HEK293T (cell line): Measurements from ENCODE around the gene CADPS.

Experiments
- CTCF ChIA-PET: fragments of 350-600 bp; formaldehyde crosslinking; extraction: SDS; loops from one replicate; lab custom pipeline; 2021; ENCODE audit warnings: antibody characterized with exemption, inconsistent platforms; lab: Yijun Ruan, JAX
- POLR2A ChIA-PET: fragments of 350-600 bp; formaldehyde crosslinking; extraction: SDS; loops from one replicate; lab custom pipeline; 2020; ENCODE audit warnings: antibody characterized with exemption, inconsistent platforms; lab: Yijun Ruan, JAX
- DNase-seq: peaks from one replicate; pipeline ENCODE4 v3.0.0; 2012; ENCODE audit warnings: mixed read lengths; ENCODE audit errors: extremely low spot score
- ARNT ChIP-seq: fragments of 450-650 bp; IDR thresholded peaks from 2 replicates; pipeline ENCODE4 v1.6.1; 2017; ENCODE audit warnings: mild to moderate bottlenecking
- BHLHE40 ChIP-seq: fragments of 450-650 bp; IDR thresholded peaks from 2 replicates; pipeline ENCODE4 v1.6.1; 2016; ENCODE audit warnings: mild to moderate bottlenecking, moderate library complexity, borderline replicate concordance
- CTBP1 ChIP-seq: fragments of 450-650 bp; IDR thresholded peaks from 2 replicates; pipeline ENCODE4 v1.6.1; 2016; ENCODE audit warnings: borderline replicate concordance
- ELF4 ChIP-seq: fragments of 450-650 bp; IDR thresholded peaks from 2 replicates; pipeline ENCODE4 v1.6.1; 2017; ENCODE audit warnings: antibody characterized with exemption
- FOXA1 ChIP-seq: fragments of 450-650 bp; IDR thresholded peaks from 2 replicates; pipeline ENCODE4 v1.6.1; 2016; ENCODE audit warnings: mild to moderate bottlenecking
- FOXK2 ChIP-seq: fragments of 450-650 bp; IDR thresholded peaks from 2 replicates; pipeline ENCODE4 v1.6.1; 2016; ENCODE audit warnings: mild to moderate bottlenecking
- FOXM1 ChIP-seq: fragments of 450-650 bp; IDR thresholded peaks from 2 replicates; pipeline ENCODE4 v1.6.1; 2017; ENCODE audit warnings: mild to moderate bottlenecking, borderline replicate concordance
- HDGF ChIP-seq: fragments of 450-650 bp; IDR thresholded peaks from 2 replicates; pipeline ENCODE4 v1.6.1; 2017; ENCODE audit warnings: antibody characterized with exemption, borderline replicate concordance
- L3MBTL2 ChIP-seq: fragments of 450-650 bp; conservative IDR thresholded peaks from 2 replicates; pipeline ENCODE4 v1.6.1; 2016; ENCODE audit warnings: mild to moderate bottlenecking
- LEF1 ChIP-seq: fragments of 450-650 bp; IDR thresholded peaks from 2 replicates; pipeline ENCODE4 v1.6.1; 2017; ENCODE audit warnings: mild to moderate bottlenecking, borderline replicate concordance
- NFRKB ChIP-seq: fragments of 450-650 bp; IDR thresholded peaks from 2 replicates; pipeline ENCODE4 v1.6.1; 2016; ENCODE audit warnings: mild to moderate bottlenecking, moderate library complexity
- SP1 ChIP-seq: fragments of 450-650 bp; IDR thresholded peaks from 2 replicates; pipeline ENCODE4 v1.6.1; 2017
- SUZ12 ChIP-seq: fragments of 450-650 bp; IDR thresholded peaks from 2 replicates; pipeline ENCODE4 v1.6.1; 2016; ENCODE audit warnings: mild to moderate bottlenecking
- TARDBP ChIP-seq: fragments of 450-650 bp; IDR thresholded peaks from 2 replicates; pipeline ENCODE4 v1.6.1; 2016
- ZNF384 ChIP-seq: fragments of 450-650 bp; IDR thresholded peaks from 2 replicates; pipeline ENCODE4 v1.6.1; 2016
- TF ChIP-seq, protein P1 (sequence below): fragments of 450-650 bp; IDR thresholded peaks from 2 replicates; pipeline ENCODE4 v1.6.1; 2016

Gene CADPS

DNA sequence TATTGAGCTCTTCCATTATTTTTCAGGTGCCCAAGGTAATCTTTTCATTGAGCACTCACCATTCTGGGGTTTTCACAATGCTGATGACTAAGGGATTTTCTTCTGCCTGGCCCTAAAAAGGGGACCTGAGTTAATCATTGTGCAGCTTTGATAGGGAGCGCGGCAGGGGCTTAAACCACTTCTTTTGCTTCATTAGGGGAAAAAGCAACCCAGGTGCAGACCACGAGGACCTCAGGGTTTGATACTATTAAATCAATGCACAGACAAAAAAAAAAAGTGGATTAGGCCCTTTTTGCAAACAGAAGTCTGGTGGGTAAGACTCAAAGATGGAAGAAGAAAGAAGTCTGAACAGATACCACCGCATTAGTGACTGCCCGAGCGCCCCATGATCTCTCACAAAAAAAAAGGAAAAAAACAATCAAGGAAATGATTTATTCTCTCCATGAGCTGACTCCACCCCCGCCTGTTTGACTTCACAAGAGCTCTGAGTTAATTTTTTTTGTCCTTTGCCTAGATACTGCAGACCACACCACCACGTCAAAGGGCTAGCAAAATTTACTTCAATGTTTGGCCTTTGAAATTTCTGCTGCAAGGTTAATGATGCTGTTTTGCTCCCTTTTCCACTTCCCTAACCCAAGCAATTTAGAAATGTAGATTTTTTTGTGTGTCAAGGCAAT is 423.9 kb downstream of the CADPS start:
- ChIA-PET CTCF (interaction anchor here (0.6 kb wide), 1 partner anchor 34 kb away, joined by 3 read pairs; no protein-coding TSS in a partner anchor), POLR2A (no interaction called here)
- TF ChIP-seq, protein P1, sequence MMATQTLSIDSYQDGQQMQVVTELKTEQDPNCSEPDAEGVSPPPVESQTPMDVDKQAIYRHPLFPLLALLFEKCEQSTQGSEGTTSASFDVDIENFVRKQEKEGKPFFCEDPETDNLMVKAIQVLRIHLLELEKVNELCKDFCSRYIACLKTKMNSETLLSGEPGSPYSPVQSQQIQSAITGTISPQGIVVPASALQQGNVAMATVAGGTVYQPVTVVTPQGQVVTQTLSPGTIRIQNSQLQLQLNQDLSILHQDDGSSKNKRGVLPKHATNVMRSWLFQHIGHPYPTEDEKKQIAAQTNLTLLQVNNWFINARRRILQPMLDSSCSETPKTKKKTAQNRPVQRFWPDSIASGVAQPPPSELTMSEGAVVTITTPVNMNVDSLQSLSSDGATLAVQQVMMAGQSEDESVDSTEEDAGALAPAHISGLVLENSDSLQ, result no peak
- TF ChIP-seq ZNF384, result no peak
- TF ChIP-seq LEF1, result no peak
- no peak for TF ChIP-seq ELF4
- TF ChIP-seq ARNT, result no peak
- TF ChIP-seq FOXM1, result no peak
- no peak for TF ChIP-seq FOXA1
- TF ChIP-seq TARDBP, result no peak
- DNase-seq, result no peak

DNA sequence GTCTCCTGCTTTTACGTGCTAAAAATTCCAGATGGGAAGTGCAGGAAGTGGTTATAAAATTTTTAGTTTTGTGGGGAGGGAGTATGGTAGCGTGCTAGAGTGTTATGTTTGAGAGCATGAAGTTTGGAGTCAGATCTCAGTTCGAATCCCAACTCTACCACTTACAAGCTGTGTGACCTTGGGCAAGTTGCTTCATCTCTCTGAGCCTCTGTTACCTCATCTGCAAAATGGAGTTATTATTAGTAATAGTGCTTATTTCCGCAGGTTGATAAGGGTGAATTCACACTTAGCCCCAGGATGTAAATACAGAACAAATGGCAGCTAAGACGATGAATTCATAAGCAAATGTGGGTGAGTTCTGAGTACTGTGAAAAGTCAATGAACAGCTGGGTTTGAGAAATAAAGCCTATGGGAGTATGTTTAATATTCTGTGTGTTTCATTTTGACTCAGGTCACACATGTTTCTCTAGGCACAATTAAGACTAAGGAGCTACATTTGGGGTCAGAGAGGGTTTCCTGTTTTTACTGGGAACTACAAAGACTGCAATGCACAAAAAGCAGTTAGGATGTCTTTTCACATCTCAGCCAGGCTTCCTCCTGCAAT is 428.8 kb downstream of the CADPS start:
- ChIA-PET POLR2A (no interaction called here), CTCF (no interaction called here)
- TF ChIP-seq ELF4, result no peak
- no peak for DNase-seq

DNA sequence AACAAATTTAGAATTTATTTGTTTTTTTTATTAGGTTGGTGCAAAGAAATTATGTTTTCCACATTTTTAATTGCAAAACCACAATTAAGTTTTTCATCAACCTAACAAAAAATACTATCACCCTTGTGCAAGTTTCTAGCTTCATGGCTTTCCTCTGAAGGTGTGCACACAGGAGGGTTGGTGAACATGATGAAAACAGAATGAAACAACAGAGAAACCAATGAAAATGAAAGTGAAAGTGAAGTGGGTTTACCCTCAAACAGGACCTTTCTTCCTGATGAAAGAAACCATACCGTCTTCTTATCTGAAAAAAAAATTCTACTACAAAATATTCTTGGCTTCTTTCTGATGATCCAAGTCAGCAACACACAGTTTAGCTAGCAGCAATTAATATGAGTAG is 429.9 kb downstream of the CADPS start:
- POLR2A ChIA-PET, result no interaction called here
- TF ChIP-seq ZNF384 (no peak), CTBP1 (no peak), FOXM1 (no peak), ELF4 (no peak), TARDBP (no peak), ARNT (no peak), SP1 (no peak), FOXK2 (no peak), BHLHE40 (no peak), SUZ12 (no peak), HDGF (no peak), LEF1 (no peak), NFRKB (no peak), FOXA1 (no peak), L3MBTL2 (no peak)
- TF ChIP-seq, protein P1, result no peak
- CTCF ChIA-PET, result no interaction called here
- no peak for DNase-seq

DNA sequence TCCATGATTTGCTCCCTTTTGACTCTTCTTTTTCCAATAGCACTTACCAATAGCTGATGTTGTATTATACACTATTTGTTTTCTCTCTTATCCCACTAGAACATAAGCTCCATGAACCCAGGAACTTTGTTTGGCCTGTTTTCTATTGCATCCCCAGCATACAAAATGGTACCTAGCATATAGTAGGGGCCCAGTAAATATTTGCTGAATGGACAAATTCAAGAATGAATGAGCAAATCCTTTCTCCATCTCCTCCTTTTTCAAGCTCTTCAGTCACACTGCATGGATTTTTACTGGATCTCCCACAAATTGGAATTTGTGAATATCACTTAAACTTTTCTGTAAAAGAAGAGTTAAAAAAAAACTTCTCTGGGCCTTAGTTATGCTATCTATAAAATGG is 435.2 kb downstream of the CADPS start:
- POLR2A ChIA-PET, result no interaction called here
- TF ChIP-seq FOXA1 (no peak), LEF1 (no peak), BHLHE40 (no peak), CTBP1 (no peak), FOXM1 (no peak), FOXK2 (no peak), SP1 (no peak), ZNF384 (no peak), HDGF (no peak), ELF4 (no peak), L3MBTL2 (no peak), TARDBP (no peak), NFRKB (no peak), ARNT (no peak), SUZ12 (no peak)
- TF ChIP-seq, protein P1, result no peak
- no peak for DNase-seq
- CTCF ChIA-PET, result interaction anchor here (0.5 to 0.6 kb wide), 2 partner anchors 1025 to 1118 kb away, joined by 3 to 4 read pairs; no protein-coding TSS in a partner anchor

DNA sequence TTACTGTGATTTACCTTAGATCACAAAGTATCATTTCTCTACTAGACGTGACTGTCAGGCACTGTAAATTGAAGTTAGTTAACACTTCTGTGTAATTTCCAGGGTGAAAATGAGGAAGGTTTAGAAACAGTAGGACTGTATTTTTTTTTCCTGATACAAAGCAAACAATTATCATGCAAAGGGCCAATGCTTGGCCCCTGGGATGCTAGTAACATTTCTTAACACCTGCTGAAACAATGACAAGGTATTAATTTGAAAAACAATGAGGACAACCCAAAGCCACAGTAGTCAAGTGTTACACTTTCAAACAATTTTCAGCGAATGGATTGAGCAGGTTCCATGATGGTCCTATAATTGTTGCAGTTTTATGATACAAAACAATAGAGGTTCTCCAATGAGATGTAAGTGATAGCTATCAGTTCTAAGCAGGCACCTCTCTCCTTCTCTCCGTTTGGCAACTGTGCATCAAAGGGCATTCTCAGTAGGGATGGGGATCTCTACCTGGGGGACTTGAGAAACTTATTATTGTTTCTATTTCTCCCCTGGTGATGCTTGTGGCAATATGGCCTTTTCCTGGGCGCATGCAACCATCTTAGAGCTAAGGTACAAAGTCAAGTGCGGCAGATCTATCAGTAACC is 435.9 kb downstream of the CADPS start:
- no peak for DNase-seq
- TF ChIP-seq CTBP1, result no peak
- no peak for TF ChIP-seq ZNF384
- no peak for TF ChIP-seq FOXM1
- TF ChIP-seq SP1, result no peak
- TF ChIP-seq FOXA1, result no peak
- no peak for TF ChIP-seq LEF1
- no peak for TF ChIP-seq BHLHE40
- no peak for TF ChIP-seq TARDBP
- TF ChIP-seq L3MBTL2, result no peak
- no peak for TF ChIP-seq ELF4
- no peak for TF ChIP-seq SUZ12
- TF ChIP-seq ARNT, result no peak
- no peak for TF ChIP-seq FOXK2
- TF ChIP-seq NFRKB, result no peak
- CTCF ChIA-PET, result interaction anchor here (0.5 kb wide), 1 partner anchor 1117 kb away, joined by 4 read pairs; no protein-coding TSS in a partner anchor
- POLR2A ChIA-PET, result no interaction called here

DNA sequence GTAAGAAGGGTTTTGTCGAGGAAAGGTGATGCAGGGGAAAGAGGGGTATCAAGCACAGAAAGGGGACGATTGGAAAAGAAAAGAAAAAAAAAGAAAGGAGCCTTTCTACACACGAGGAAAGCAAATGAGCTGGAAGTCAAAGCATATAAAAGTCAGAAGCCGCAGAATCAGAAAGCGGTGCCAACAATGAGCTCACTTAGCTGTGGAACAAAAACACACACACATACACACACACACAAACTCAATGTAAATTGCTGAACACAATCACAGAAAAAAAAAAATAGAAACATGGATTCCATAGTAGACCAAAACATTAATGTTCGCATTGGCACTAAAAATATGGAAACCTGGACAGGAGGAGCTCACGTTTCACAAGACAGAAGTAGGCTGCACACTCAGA is 438.4 kb downstream of the CADPS start:
- ChIA-PET CTCF (no interaction called here), POLR2A (no interaction called here)
- TF ChIP-seq CTBP1 (no peak), TARDBP (no peak), LEF1 (no peak), FOXA1 (no peak), ELF4 (no peak), SUZ12 (no peak), ZNF384 (no peak), ARNT (no peak), FOXM1 (no peak)
- TF ChIP-seq, protein P1, result no peak
- no peak for DNase-seq
